ENCODE data around the gene GAS2.

Gene GAS2

DNA sequence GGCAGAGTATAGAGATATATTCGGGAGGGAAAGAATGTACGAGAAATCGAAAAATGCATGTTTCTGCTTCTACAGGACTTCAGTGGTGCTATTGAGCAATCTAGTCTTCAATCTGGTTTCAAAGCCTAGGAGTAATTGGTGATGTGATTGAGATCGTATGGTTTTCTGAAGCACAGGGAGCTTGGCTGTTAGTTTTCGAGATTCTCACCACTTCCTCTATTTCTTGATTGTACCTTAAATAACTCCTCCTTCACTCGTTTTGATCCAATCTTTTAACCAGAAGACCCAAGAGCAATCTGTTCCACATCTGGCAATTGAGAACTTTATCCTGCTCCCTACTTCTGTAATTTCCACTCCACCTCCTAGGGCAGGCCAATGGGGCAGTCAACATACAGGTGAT lies 193.3 kb downstream of the GAS2 start:
- no peak for DNase-seq (ENCODE audit: extremely low read depth in 1 of 2, low read depth in 1 of 2)

DNA sequence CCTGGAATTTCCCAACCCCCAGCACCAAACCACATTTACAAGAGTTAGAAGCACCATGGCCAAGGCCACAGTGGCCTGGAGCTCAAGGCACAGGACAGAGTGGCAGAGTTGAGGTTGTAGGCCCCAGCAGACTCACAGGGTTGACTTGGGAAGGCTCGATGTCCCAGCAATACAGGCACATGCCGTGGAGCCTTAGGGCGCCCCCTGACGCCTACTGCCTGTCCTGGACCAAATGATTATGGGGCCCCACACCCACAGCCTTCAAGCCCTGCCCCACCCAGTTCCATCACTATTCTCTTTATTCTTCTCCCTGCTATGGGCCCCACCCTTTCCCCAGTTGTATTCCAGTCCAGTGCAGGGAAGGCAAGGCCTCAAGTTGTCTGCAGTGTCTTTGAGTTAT lies 193.8 kb downstream of the GAS2 start, which contains the start of gene CCDC179:
TSS of gene CCDC179 (minus strand) at position 234 of the 400 bp plus-strand sequence. CDS start at position 181, 53 bp downstream.
- DNase-seq (ENCODE audit: extremely low read depth in 1 of 2, low read depth in 1 of 2): no peak
